Measurements from ENCODE around the gene CIZ1.
A peak's percentile ranks its signal among the peaks of the same experiment; 100 is the strongest.

CIZ1 gene

GRCh38 chr9:128118971-128119665 is 72.3 kb downstream of the CIZ1 start:
- TF ChIP-seq FOXP2 (optimal IDR thresholded peaks at IDR 0.05; ENCODE audit: borderline replicate concordance, extremely low read depth, extremely low read length, insufficient read depth) = no peak
- 0 out of 2 replicates have a peak, but pooled peaks have one; percentile 29 for TF ChIP-seq POLR2AphosphoS5 (IDR thresholded peaks at IDR 0.05; ENCODE audit: low read depth, low read length)

- no peak for TF ChIP-seq REST (IDR thresholded peaks at IDR 0.05; ENCODE audit: insufficient read depth in 1 of 2, low read depth in 2 of 2, low read length in 2 of 2)
Measured at GRCh38 chr9:128118472-128118857, 72.9 kb downstream of the CIZ1 start.

- TF ChIP-seq FOXP2 (optimal IDR thresholded peaks at IDR 0.05; ENCODE audit: borderline replicate concordance, extremely low read depth, extremely low read length, insufficient read depth) (no peak), TAF1 (IDR thresholded peaks at IDR 0.05; ENCODE audit: borderline replicate concordance, insufficient read depth, low read length) (no peak)
Measured at GRCh38 chr9:128117613-128118471, 73.5 kb downstream of the CIZ1 start.

GRCh38 chr9:128116104-128117083 is 75.0 kb downstream of the CIZ1 start:
- TF ChIP-seq TAF1 (IDR thresholded peaks at IDR 0.05; ENCODE audit: borderline replicate concordance, insufficient read depth, low read length) (no peak), SIN3A (IDR thresholded peaks at IDR 0.05; ENCODE audit: borderline replicate concordance, insufficient read depth, low read length) (no peak), REST (IDR thresholded peaks at IDR 0.05; ENCODE audit: insufficient read depth in 1 of 2, low read depth in 2 of 2, low read length in 2 of 2) (no peak), POLR2AphosphoS5 (IDR thresholded peaks at IDR 0.05; ENCODE audit: low read depth, low read length) (no peak), FOXP2 (optimal IDR thresholded peaks at IDR 0.05; ENCODE audit: borderline replicate concordance, extremely low read depth, extremely low read length, insufficient read depth) (no peak)

Measured in PFSK-1 (cell line).